HEK293 (cell line): ENCODE measurements around the gene NCOA3.

ENCODE experiments used
- ZNF23 ChIP-seq: fragments of 450-650 bp; formaldehyde crosslinking; IDR thresholded peaks from 2 replicates; pipeline ENCODE4 v1.5.1; 2016; ENCODE audit warnings: missing biosample characterization, missing genetic modification characterization, borderline replicate concordance
- ZNF423 ChIP-seq: fragments of 450-650 bp; formaldehyde crosslinking; IDR thresholded peaks from 2 replicates; pipeline ENCODE4 v1.5.1; 2016; ENCODE audit warnings: missing biosample characterization, missing genetic modification characterization
- TF ChIP-seq, protein P1 (sequence below): fragments of 450-650 bp; formaldehyde crosslinking; IDR thresholded peaks from 2 replicates; pipeline ENCODE4 v1.5.1; 2016; ENCODE audit warnings: missing biosample characterization, missing genetic modification characterization
- TF ChIP-seq, protein P2 (sequence below): fragments of 450-650 bp; formaldehyde crosslinking; conservative IDR thresholded peaks from 2 replicates; pipeline ENCODE4 v1.5.1; 2016; ENCODE audit warnings: low read depth, missing biosample characterization, missing genetic modification characterization

- TF ChIP-seq ZNF23 (tag by site-specific recombination) (no peak), ZNF423 (tag by site-specific recombination) (no peak)
- TF ChIP-seq, protein P1, sequence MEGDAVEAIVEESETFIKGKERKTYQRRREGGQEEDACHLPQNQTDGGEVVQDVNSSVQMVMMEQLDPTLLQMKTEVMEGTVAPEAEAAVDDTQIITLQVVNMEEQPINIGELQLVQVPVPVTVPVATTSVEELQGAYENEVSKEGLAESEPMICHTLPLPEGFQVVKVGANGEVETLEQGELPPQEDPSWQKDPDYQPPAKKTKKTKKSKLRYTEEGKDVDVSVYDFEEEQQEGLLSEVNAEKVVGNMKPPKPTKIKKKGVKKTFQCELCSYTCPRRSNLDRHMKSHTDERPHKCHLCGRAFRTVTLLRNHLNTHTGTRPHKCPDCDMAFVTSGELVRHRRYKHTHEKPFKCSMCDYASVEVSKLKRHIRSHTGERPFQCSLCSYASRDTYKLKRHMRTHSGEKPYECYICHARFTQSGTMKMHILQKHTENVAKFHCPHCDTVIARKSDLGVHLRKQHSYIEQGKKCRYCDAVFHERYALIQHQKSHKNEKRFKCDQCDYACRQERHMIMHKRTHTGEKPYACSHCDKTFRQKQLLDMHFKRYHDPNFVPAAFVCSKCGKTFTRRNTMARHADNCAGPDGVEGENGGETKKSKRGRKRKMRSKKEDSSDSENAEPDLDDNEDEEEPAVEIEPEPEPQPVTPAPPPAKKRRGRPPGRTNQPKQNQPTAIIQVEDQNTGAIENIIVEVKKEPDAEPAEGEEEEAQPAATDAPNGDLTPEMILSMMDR = no peak
- TF ChIP-seq, protein P2, sequence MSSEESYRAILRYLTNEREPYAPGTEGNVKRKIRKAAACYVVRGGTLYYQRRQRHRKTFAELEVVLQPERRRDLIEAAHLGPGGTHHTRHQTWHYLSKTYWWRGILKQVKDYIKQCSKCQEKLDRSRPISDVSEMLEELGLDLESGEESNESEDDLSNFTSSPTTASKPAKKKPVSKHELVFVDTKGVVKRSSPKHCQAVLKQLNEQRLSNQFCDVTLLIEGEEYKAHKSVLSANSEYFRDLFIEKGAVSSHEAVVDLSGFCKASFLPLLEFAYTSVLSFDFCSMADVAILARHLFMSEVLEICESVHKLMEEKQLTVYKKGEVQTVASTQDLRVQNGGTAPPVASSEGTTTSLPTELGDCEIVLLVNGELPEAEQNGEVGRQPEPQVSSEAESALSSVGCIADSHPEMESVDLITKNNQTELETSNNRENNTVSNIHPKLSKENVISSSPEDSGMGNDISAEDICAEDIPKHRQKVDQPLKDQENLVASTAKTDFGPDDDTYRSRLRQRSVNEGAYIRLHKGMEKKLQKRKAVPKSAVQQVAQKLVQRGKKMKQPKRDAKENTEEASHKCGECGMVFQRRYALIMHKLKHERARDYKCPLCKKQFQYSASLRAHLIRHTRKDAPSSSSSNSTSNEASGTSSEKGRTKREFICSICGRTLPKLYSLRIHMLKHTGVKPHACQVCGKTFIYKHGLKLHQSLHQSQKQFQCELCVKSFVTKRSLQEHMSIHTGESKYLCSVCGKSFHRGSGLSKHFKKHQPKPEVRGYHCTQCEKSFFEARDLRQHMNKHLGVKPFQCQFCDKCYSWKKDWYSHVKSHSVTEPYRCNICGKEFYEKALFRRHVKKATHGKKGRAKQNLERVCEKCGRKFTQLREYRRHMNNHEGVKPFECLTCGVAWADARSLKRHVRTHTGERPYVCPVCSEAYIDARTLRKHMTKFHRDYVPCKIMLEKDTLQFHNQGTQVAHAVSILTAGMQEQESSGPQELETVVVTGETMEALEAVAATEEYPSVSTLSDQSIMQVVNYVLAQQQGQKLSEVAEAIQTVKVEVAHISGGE (tag by site-specific recombination) = no peak
Observed at GRCh38 chr20:47605673-47606413, 104.2 kb downstream of the NCOA3 start.
